ENCODE data around the gene CACNA2D1.

Gene CACNA2D1

GRCh38 chr7:82445271-82445670 is 1.7 kb upstream of the CACNA2D1 start:
- H3K4me3 ChIP-seq: no peak overlapping the region
- DNase-seq (ENCODE audit: low spot score): no peak
- no peak overlapping the region for H3K27ac ChIP-seq
- no peak for TF ChIP-seq CTCF (IDR thresholded peaks at IDR 0.05)

- DNase-seq (ENCODE audit: low spot score): no peak
- peak overlapping the region; percentile 94 for H3K4me3 ChIP-seq
- no peak for TF ChIP-seq CTCF (IDR thresholded peaks at IDR 0.05)
- peak overlapping the region; percentile 93 to 96 for H3K27ac ChIP-seq
Measured at GRCh38 chr7:82444220-82444909, 788 bp upstream of the CACNA2D1 start.

- DNase-seq (ENCODE audit: low spot score): no peak
- Histone ChIP-seq H3K4me3 (peak overlapping the region; percentile 94), H3K27ac (peak overlapping the region; percentile 93 to 96)
- TF ChIP-seq CTCF (IDR thresholded peaks at IDR 0.05): no peak
Measured at GRCh38 chr7:82443036-82443546, 486 bp downstream of the CACNA2D1 start.

GRCh38 chr7:82442492-82443035 is 1.0 kb downstream of the CACNA2D1 start:
- no peak for DNase-seq (ENCODE audit: low spot score)

GRCh38 chr7:82441669-82442478 is 1.7 kb downstream of the CACNA2D1 start:
- TF ChIP-seq CTCF (IDR thresholded peaks at IDR 0.05): no peak
- no peak for DNase-seq (ENCODE audit: low spot score)
- Histone ChIP-seq H3K27ac (no peak overlapping the region), H3K4me3 (peak overlapping the region; percentile 94)

More at GRCh38 chr7:82442492-82443035, 1.0 kb downstream of the CACNA2D1 start:
- H3K27ac ChIP-seq: peak overlapping the region; percentile 93 to 96
- H3K4me3 ChIP-seq: peak overlapping the region; percentile 94
- no peak for TF ChIP-seq CTCF (IDR thresholded peaks at IDR 0.05)

GRCh38 chr7:82438521-82438920 is 5.1 kb downstream of the CACNA2D1 start:
- DNase-seq (ENCODE audit: low spot score): no peak
- Histone ChIP-seq H3K27ac (no peak overlapping the region), H3K4me3 (no peak overlapping the region)
- no peak for TF ChIP-seq CTCF (IDR thresholded peaks at IDR 0.05)

All from coronary artery (tissue), 2 donors.